Measurements from ENCODE around the gene MED12L. TPM values are rescaled to one million over a fixed set of nuclear protein-coding genes. Genes with fewer than 3 reads are reported as not detected.

MED12L gene
- total and polyA plus RNA-seq, 10 of the 15 experiments (the other 5 are each of a cell fraction or from before 2014, with no cell fraction given): 0.01 to 0.06 (median 0.03) TPM; not detected in 2

DNA sequence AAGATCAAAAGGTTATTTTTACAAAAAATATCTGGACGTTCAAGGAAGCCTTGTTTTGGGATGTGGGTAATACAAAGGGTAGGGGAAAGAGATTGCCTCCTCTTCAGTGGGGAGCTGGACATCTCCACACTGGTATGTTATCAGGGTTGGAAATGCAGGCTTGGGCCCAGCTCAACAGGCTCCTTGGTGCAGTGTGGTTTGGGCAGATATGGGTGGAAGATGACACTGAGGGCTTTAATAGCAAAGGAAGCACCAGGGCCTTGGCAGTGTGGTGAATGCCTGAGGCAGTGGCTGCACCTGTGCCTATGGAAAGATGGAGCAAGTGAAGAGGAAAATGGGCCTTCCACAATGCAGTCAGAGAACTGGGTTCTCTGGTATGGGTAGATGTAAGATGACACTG is 11.2 kb upstream of the MED12L start:
- no peak for ATAC-seq
- H3K27ac ChIP-seq (ENCODE audit: control insufficient read depth, insufficient read depth): no peak overlapping the region

More for the DNA sequence above, 11.2 kb upstream of the MED12L start:
- no peak for DNase-seq (ENCODE audit: low read depth, low spot score)
- H3K79me2 ChIP-seq (ENCODE audit: control insufficient read depth, insufficient read depth, low read length): no peaks in the 10 kb centered on the region
- SMC1A ChIA-PET (ENCODE audit: uncharacterized antibody, unreplicated experiment): no interaction called here
- no peak overlapping the region for H3K9ac ChIP-seq (ENCODE audit: control insufficient read depth, insufficient read depth, low read length)
- no peaks in the 10 kb centered on the region for H3K9me3 ChIP-seq (replicated peaks; ENCODE audit: control insufficient read depth, insufficient read depth, low read length)
- TF ChIP-seq GABPA (IDR thresholded peaks at IDR 0.05; ENCODE audit: low read depth): no peak
- TF ChIP-seq EED (IDR thresholded peaks at IDR 0.05; ENCODE audit: low read depth): no peak
- TF ChIP-seq SRF (IDR thresholded peaks at IDR 0.05; ENCODE audit: low read depth in 2 of 2, low read length in 2 of 2): no peak
- TF ChIP-seq ZBED1 (IDR thresholded peaks at IDR 0.05; ENCODE audit: borderline replicate concordance): no peak
- no peak for TF ChIP-seq ATF3 (IDR thresholded peaks at IDR 0.05; ENCODE audit: borderline replicate concordance, extremely low read depth, low read depth, low read length)
- TF ChIP-seq CBX3 (IDR thresholded peaks at IDR 0.05; ENCODE audit: borderline replicate concordance, low read depth): no peak
- no peak for TF ChIP-seq NR2F1 (conservative IDR thresholded peaks at IDR 0.05)
- no peak for TF ChIP-seq NKRF (conservative IDR thresholded peaks at IDR 0.05)
- peaks cover 0 to under 1% of the 10 kb centered on the region in 2 experiments; a peak in 1 of 4 replicates for H3K27me3 ChIP-seq (replicated peaks in 1 of 2; ENCODE audit: control insufficient read depth in 2 of 2, insufficient read depth in 2 of 2, low read length in 1 of 2)
- H2AFZ ChIP-seq (ENCODE audit: control insufficient read depth, low read depth, low read length): no peak overlapping the region
- BruUV-seq (replicated peaks): no TSS peak
- H3K4me3 ChIP-seq: no peak overlapping the region
- RAD21 ChIA-PET (ENCODE audit: unreplicated experiment): no interaction called here
- CTCF ChIA-PET: no interaction called here
- POLR2A ChIA-PET: no interaction called here
- in situ Hi-C loops (cut with MboI) (no loop called here), intact Hi-C loops (cut with micrococcal nuclease; ENCODE audit: unreplicated experiment) (no loop called here)
- no peak overlapping the region for H3K4me2 ChIP-seq (ENCODE audit: control insufficient read depth, insufficient read depth)
- H3K36me3 ChIP-seq (ENCODE audit: control insufficient read depth in 2 of 2, insufficient read depth in 2 of 2, low read length in 1 of 2): no peaks in the 10 kb centered on the region
- WGBS (ENCODE audit: insufficient coverage, insufficient replicate concordance, low lambda C conversion rate, missing lambda C conversion rate): 0% methylated on average over 1 of the region's 1 CpG
- FAIRE-seq: no peak
- no peaks in the 10 kb centered on the region for H4K20me1 ChIP-seq (ENCODE audit: control insufficient read depth, insufficient read depth)
- no peaks in the 10 kb centered on the region for H3K4me1 ChIP-seq (ENCODE audit: control insufficient read depth, insufficient read depth, low read length)

All from GM12878 (cell line).